H1 (cell line): ENCODE data around the gene ZMIZ1. TPM values are rescaled to one million over a fixed set of nuclear protein-coding genes. Genes with fewer than 3 reads are reported as not detected.

Source experiments
- CTCF ChIA-PET: fragments of 300-600 bp; sonication (Branson Sonifier 250); formaldehyde crosslinking; loops from one replicate; lab custom pipeline; 2021; ENCODE audit not compliant: partially characterized antibody; lab: Charles Lee
- POLR2A ChIA-PET: fragments of 300-600 bp; sonication (Branson Sonifier 250); formaldehyde crosslinking; loops from one replicate; lab custom pipeline; 2021; ENCODE audit warnings: inconsistent platforms; ENCODE audit not compliant: partially characterized antibody; lab: Charles Lee
- DNase-seq, 2 experiments: peaks; one replicate each; pipeline versions ENCODE4 v3.0.0 to v3.0.0-alpha.2; 2010 to 2022; ENCODE audit warnings: low spot score in 2 of 2, low read depth in 1 of 2, mixed read lengths in 1 of 2
- FAIRE-seq: peaks from 2 replicates; lab custom pipeline; 2011; peaks lifted over from hg19 to GRCh38; lab: Jason Lieb, UNC
- H2AFZ ChIP-seq: 2 replicates; pipeline ENCODE4 v1.8.1; 2012; ENCODE audit warnings: low read length, inconsistent platforms
- H2AK5ac ChIP-seq: 2 replicates; pipeline ENCODE4 v1.6.1; 2013; ENCODE audit warnings: low read depth, low read length
- H2BK120ac ChIP-seq: replicated peaks from 2 replicates; pipeline ENCODE3; 2013; ENCODE audit warnings: low read depth, low read length, inconsistent platforms
- H2BK12ac ChIP-seq: 2 replicates; pipeline ENCODE4 v1.6.1; 2013; ENCODE audit warnings: low read depth, low read length
- H2BK15ac ChIP-seq: 2 replicates; pipeline ENCODE4 v1.6.1; 2013; ENCODE audit warnings: low read length
- H2BK20ac ChIP-seq: 2 replicates; pipeline ENCODE4 v1.6.1; 2013; ENCODE audit warnings: low read length
- H2BK5ac ChIP-seq: 2 replicates; pipeline ENCODE4 v1.6.1; 2013; ENCODE audit warnings: low read depth, low read length
- H3K14ac ChIP-seq: 2 replicates; pipeline ENCODE4 v1.6.1; 2013; ENCODE audit warnings: inconsistent platforms; ENCODE audit not compliant: insufficient read length
- H3K18ac ChIP-seq: 2 replicates; pipeline ENCODE4 v1.6.1; 2013; ENCODE audit warnings: low read length; ENCODE audit errors: extremely low read depth
- H3K23ac ChIP-seq: 2 replicates; pipeline ENCODE4 v1.6.1; 2013; ENCODE audit warnings: inconsistent platforms; ENCODE audit not compliant: insufficient read length
- H3K23me2 ChIP-seq: 2 replicates; pipeline ENCODE4 v1.6.1; 2013; ENCODE audit warnings: low read depth, low read length
- H3K27ac ChIP-seq: 2 replicates; pipeline ENCODE4 v1.6.1; 2011; ENCODE audit warnings: low read depth, low read length, inconsistent platforms
- H3K27me3 ChIP-seq, 4 experiments: replicated peaks in 1 of 4; 1 replicate in 1 of 4; 2 replicates in 3 of 4; pipeline versions ENCODE4 v1.6.1 to v1.8.1; 2011 to 2013; ENCODE audit warnings: low read length in 3 of 4, mild to moderate bottlenecking in 3 of 4, inconsistent platforms in 2 of 4, mixed read lengths in 2 of 4, moderate library complexity in 1 of 4; ENCODE audit not compliant: control insufficient read depth in 3 of 4, insufficient read depth in 3 of 4; ENCODE audit errors: extremely low read depth in 1 of 4
- H3K36me3 ChIP-seq, 4 experiments: 2 replicates each; pipeline versions ENCODE4 v1.6.1 to v1.8.1; 2011 to 2013; ENCODE audit warnings: mild to moderate bottlenecking in 4 of 4, low read length in 3 of 4, moderate library complexity in 2 of 4, control low read depth in 1 of 4, inconsistent platforms in 1 of 4; ENCODE audit not compliant: insufficient read depth in 4 of 4, control insufficient read depth in 2 of 4
- H3K4ac ChIP-seq: replicated peaks from 2 replicates; pipeline ENCODE3; 2013; ENCODE audit warnings: low read length, low read depth, mixed read lengths, inconsistent platforms; ENCODE audit not compliant: insufficient read length
- H3K4me1 ChIP-seq, 4 experiments: replicated peaks in 1 of 4; 1 replicate in 1 of 4; 2 replicates in 3 of 4; pipeline versions ENCODE4 v1.6.1 to v1.8.1; 2011 to 2013; ENCODE audit warnings: low read length in 3 of 4, inconsistent platforms in 2 of 4, mixed read lengths in 1 of 4; ENCODE audit not compliant: insufficient read depth in 4 of 4, control insufficient read depth in 3 of 4
- H3K4me2 ChIP-seq, 2 experiments: 2 replicates each; pipeline versions ENCODE4 v1.6.1 to v1.8.1; 2011 to 2013; ENCODE audit warnings: low read depth in 2 of 2, low read length in 2 of 2, control low read depth in 1 of 2, inconsistent platforms in 1 of 2, mild to moderate bottlenecking in 1 of 2; ENCODE audit not compliant: insufficient read depth in 1 of 2
- H3K4me3 ChIP-seq, 4 experiments: fragments of 200-600, 300-600 bp in 1 of 4; sonication (generic), shearing (Covaris generic), sonication (Bioruptor Twin) in 1 of 4; 2 replicates each; pipeline versions ENCODE4 v1.5.1 to v1.8.1; 2011 to 2016; ENCODE audit warnings: low read length in 4 of 4, low read depth in 3 of 4, control low read depth in 2 of 4, inconsistent platforms in 2 of 4, mild to moderate bottlenecking in 2 of 4, mixed read lengths in 1 of 4, moderate library complexity in 1 of 4; ENCODE audit not compliant: insufficient read depth in 2 of 4; ENCODE audit errors: extremely low read depth in 1 of 4
- H3K56ac ChIP-seq: replicated peaks from 2 replicates; pipeline ENCODE3; 2013; ENCODE audit warnings: low read depth, mild to moderate bottlenecking, mixed read lengths, low read length, inconsistent platforms; ENCODE audit not compliant: insufficient read length
- H3K79me1 ChIP-seq: 2 replicates; pipeline ENCODE4 v1.6.1; 2013; ENCODE audit warnings: low read depth, low read length, control low read depth
- H3K79me2 ChIP-seq, 2 experiments: 2 replicates each; pipeline versions ENCODE4 v1.6.1 to v1.8.1; 2012 to 2013; ENCODE audit warnings: low read length in 2 of 2, mild to moderate bottlenecking in 2 of 2, inconsistent platforms in 1 of 2; ENCODE audit not compliant: insufficient read depth in 2 of 2, control insufficient read depth in 1 of 2
- H3K9ac ChIP-seq, 4 experiments: replicated peaks in 1 of 4; 1 replicate in 1 of 4; 2 replicates in 3 of 4; pipeline versions ENCODE4 v1.6.1 to v1.8.1; 2011 to 2013; ENCODE audit warnings: low read depth in 3 of 4, low read length in 3 of 4, control low read depth in 2 of 4, mild to moderate bottlenecking in 2 of 4, moderate library complexity in 2 of 4, inconsistent platforms in 1 of 4; ENCODE audit errors: extremely low read depth in 1 of 4
- H3K9me3 ChIP-seq, 2 experiments: 2 replicates each; pipeline versions ENCODE4 v1.6.1 to v1.8.1; 2012 to 2013; ENCODE audit warnings: mild to moderate bottlenecking in 2 of 2, moderate library complexity in 2 of 2, control low read depth in 1 of 2, inconsistent platforms in 1 of 2, low read depth in 1 of 2, low read length in 1 of 2, mixed read lengths in 1 of 2; ENCODE audit not compliant: insufficient read depth in 2 of 2
- H4K20me1 ChIP-seq, 2 experiments: replicated peaks in 1 of 2; 2 replicates each; pipeline versions ENCODE3 to v1.8.1; 2011 to 2013; ENCODE audit warnings: inconsistent platforms in 2 of 2, low read length in 2 of 2, mild to moderate bottlenecking in 1 of 2; ENCODE audit not compliant: insufficient read depth in 2 of 2, control insufficient read depth in 1 of 2
- H4K5ac ChIP-seq: 2 replicates; pipeline ENCODE4 v1.6.1; 2013; ENCODE audit warnings: low read length, low read depth, mixed read lengths, inconsistent platforms; ENCODE audit not compliant: insufficient read length
- H4K8ac ChIP-seq: 2 replicates; pipeline ENCODE4 v1.8.0; 2013; ENCODE audit warnings: mild to moderate bottlenecking, moderate library complexity, low read length, inconsistent platforms; ENCODE audit not compliant: insufficient read depth; ENCODE audit errors: extremely low read depth
- H4K91ac ChIP-seq: replicated peaks from 2 replicates; pipeline ENCODE3; 2013; ENCODE audit warnings: low read length, mixed read lengths, inconsistent platforms; ENCODE audit not compliant: insufficient read length
- CHD1 ChIP-seq: IDR thresholded peaks from 2 replicates; pipeline ENCODE4 v1.6.1; 2012; ENCODE audit warnings: low read depth, low read length, improper control_type of control experiment
- EGR1 ChIP-seq: IDR thresholded peaks from 2 replicates; pipeline ENCODE4 v1.6.1; 2011; ENCODE audit warnings: low read depth, low read length, borderline replicate concordance
- HDAC2 ChIP-seq, 2 experiments: fragments of 300-600 bp in 1 of 2; sonication (generic) in 1 of 2; IDR thresholded peaks; 2 replicates each; pipeline ENCODE4 v1.6.1; 2011 to 2012; ENCODE audit warnings: low read depth in 2 of 2, low read length in 2 of 2, mild to moderate bottlenecking in 2 of 2, moderate library complexity in 2 of 2, borderline replicate concordance in 1 of 2, inconsistent platforms in 1 of 2
- HDAC6 ChIP-seq: IDR thresholded peaks from one replicate; pipeline ENCODE4 v1.7.1; 2012; ENCODE audit warnings: low read depth, mild to moderate bottlenecking, inconsistent platforms, low read length, moderate library complexity
- KDM5A ChIP-seq: fragments of 200-600 bp; IDR thresholded peaks from 2 replicates; pipeline ENCODE4 v1.7.1; 2012; ENCODE audit warnings: mild to moderate bottlenecking, low read length, inconsistent platforms, mixed read lengths
- POLR2A ChIP-seq, 2 experiments: IDR thresholded peaks; 1 replicate in 1 of 2; 2 replicates in 1 of 2; pipeline ENCODE4 v1.6.1; 2011; ENCODE audit warnings: low read depth in 2 of 2, low read length in 2 of 2, mild to moderate bottlenecking in 2 of 2; ENCODE audit errors: control extremely low read depth in 1 of 2
- RAD21 ChIP-seq, 2 experiments: IDR thresholded peaks in 1 of 2; conservative IDR thresholded peaks in 1 of 2; 2 replicates each; pipeline ENCODE4 v1.6.1; 2011; ENCODE audit warnings: low read depth in 2 of 2, low read length in 2 of 2, improper control_type of control experiment in 1 of 2, inconsistent platforms in 1 of 2, mild to moderate bottlenecking in 1 of 2, moderate library complexity in 1 of 2
- RXRA ChIP-seq: IDR thresholded peaks from 2 replicates; pipeline ENCODE4 v1.6.1; 2011; ENCODE audit warnings: low read depth, mild to moderate bottlenecking, low read length, moderate library complexity; ENCODE audit not compliant: insufficient read depth
- TCF12 ChIP-seq: IDR thresholded peaks from 2 replicates; pipeline ENCODE4 v1.6.1; 2011; ENCODE audit warnings: low read depth, mild to moderate bottlenecking, low read length
- polyA plus RNA-seq, 7 experiments: library from polyadenylated mRNA; depleted of rRNA in 3 of 7; stranded (reverse) in 5 of 7; unstranded in 2 of 7; fragments of >200 nt in 5 of 7; fragments of 200-250 nt in 2 of 7; gene quantifications; 1 replicate in 5 of 7; 2 replicates in 1 of 7; 4 replicates in 1 of 7; pipeline versions ENCODE4 v1.2.1 to v1.2.3, GENCODE V29; 2011 to 2013; ENCODE audit warnings: missing spikeins in 2 of 7, mixed read lengths in 2 of 7
- total RNA-seq: library from RNA; stranded (reverse); fragmentation: NEBNext Ultra II Directional; extraction: Animal tissue kit (Norgen Biotek cat#: 25700); gene quantifications from 2 replicates; pipeline ENCODE4 v1.2.1, GENCODE V29; 2021

Gene ZMIZ1
- total and polyA plus RNA-seq, 2 of the 8 experiments (the other 6 are each of a cell fraction or from before 2014, with no cell fraction given) = 8.1 to 28.0 TPM

DNA sequence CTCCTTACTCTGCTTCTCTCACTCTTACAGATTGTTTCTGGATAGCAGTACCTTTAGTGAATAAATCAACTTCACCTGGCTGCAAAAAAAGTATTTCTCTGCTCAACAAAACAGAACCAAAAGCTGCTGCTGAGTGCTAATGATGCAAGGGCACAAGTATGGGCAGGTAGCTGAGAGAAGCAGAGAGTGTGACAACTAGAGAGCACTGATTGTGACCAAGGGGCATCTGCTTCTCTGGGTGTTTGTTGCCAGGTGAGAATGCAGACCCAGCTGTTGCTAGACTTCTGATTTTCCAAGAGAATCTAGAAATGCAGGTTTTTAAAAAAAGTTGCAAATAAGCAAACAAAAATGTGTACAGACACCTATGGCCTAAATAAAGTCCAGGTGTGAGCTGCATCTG lies 253.2 kb downstream of the ZMIZ1 start:
- H4K8ac ChIP-seq = no peak overlapping the region
- no peak overlapping the region for H3K18ac ChIP-seq
- H2AFZ ChIP-seq = no peak overlapping the region
- DNase-seq (no peak), FAIRE-seq (no peak)
- no peaks in the 10 kb centered on the region for H3K9me3 ChIP-seq
- H2AK5ac ChIP-seq = no peak overlapping the region
- H3K23me2 ChIP-seq = peaks cover 12% of the 10 kb centered on the region; the same call in 1 of the 2 replicates
- no peak overlapping the region for H2BK12ac ChIP-seq
- H3K14ac ChIP-seq = no peak overlapping the region
- H2BK15ac ChIP-seq = no peak overlapping the region
- no peak overlapping the region for H3K23ac ChIP-seq
- H3K36me3 ChIP-seq = no peaks in the 10 kb centered on the region
- no peaks in the 10 kb centered on the region for H4K20me1 ChIP-seq
- no peak overlapping the region for H2BK5ac ChIP-seq
- H3K27ac ChIP-seq = no peak overlapping the region
- CTCF ChIA-PET = interaction anchor here (2.9 kb wide), 1 partner anchor 14 kb away, joined by 13 read pairs; no protein-coding TSS in a partner anchor
- H2BK20ac ChIP-seq = no peak overlapping the region
- no peak overlapping the region for H3K56ac ChIP-seq
- H3K4me1 ChIP-seq = peaks cover 4 to 18% (median 14%) of the 10 kb centered on the region in 4 experiments
- no peak overlapping the region for H2BK120ac ChIP-seq
- H3K79me1 ChIP-seq = no peaks in the 10 kb centered on the region
- H4K91ac ChIP-seq = no peak overlapping the region
- no peak overlapping the region for H3K4me3 ChIP-seq
- H4K5ac ChIP-seq = no peak overlapping the region
- H3K4ac ChIP-seq = no peak overlapping the region
- no peak for TF ChIP-seq TCF12
- TF ChIP-seq CHD1 = no peak
- TF ChIP-seq EGR1 = no peak
- no peak for TF ChIP-seq HDAC6
- no peak for TF ChIP-seq RAD21 (IDR thresholded peaks at IDR 0.05 in 1 of 2, conservative IDR thresholded peaks at IDR 0.05 in 1 of 2; ENCODE audit: low read depth in 2 of 2, low read length in 2 of 2)
- no peak for TF ChIP-seq HDAC2 (IDR thresholded peaks at IDR 0.05; ENCODE audit: borderline replicate concordance in 1 of 2, low read depth in 2 of 2, low read length in 2 of 2)
- TF ChIP-seq KDM5A = no peak
- no peak for TF ChIP-seq RXRA
- no peak for TF ChIP-seq POLR2A (IDR thresholded peaks at IDR 0.05; ENCODE audit: control extremely low read depth in 1 of 2, low read depth in 2 of 2, low read length in 2 of 2)
- TF ChIP-seq, all 59 proteins: peak for 0
- Histone ChIP-seq H3K4me2 (no peak overlapping the region), H3K9ac (no peak overlapping the region), H3K79me2 (no peaks in the 10 kb centered on the region; a peak in 1 of 4 replicates), H3K27me3 (no peaks in the 10 kb centered on the region)
- POLR2A ChIA-PET = interaction anchor here (1.4 kb wide), 1 partner anchor 123 kb away, joined by 3 read pairs; no protein-coding TSS in a partner anchor
